ENCODE data around the gene MEX3A.

- no peak for TF ChIP-seq POLR2A (IDR thresholded peaks at IDR 0.05)
- TF ChIP-seq, protein P1, sequence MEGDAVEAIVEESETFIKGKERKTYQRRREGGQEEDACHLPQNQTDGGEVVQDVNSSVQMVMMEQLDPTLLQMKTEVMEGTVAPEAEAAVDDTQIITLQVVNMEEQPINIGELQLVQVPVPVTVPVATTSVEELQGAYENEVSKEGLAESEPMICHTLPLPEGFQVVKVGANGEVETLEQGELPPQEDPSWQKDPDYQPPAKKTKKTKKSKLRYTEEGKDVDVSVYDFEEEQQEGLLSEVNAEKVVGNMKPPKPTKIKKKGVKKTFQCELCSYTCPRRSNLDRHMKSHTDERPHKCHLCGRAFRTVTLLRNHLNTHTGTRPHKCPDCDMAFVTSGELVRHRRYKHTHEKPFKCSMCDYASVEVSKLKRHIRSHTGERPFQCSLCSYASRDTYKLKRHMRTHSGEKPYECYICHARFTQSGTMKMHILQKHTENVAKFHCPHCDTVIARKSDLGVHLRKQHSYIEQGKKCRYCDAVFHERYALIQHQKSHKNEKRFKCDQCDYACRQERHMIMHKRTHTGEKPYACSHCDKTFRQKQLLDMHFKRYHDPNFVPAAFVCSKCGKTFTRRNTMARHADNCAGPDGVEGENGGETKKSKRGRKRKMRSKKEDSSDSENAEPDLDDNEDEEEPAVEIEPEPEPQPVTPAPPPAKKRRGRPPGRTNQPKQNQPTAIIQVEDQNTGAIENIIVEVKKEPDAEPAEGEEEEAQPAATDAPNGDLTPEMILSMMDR (IDR thresholded peaks at IDR 0.05), result no peak
Measured at GRCh38 chr1:156104065-156104810, 22.0 kb upstream of the MEX3A start.

All from esophagus squamous epithelium (tissue), 4 donors.